GOT3 (cell line): ENCODE data around the gene NBPF20.
"Not testable (repeated sequence)": the region's sequence is repeated elsewhere in the genome, so short reads cannot be mapped to it uniquely, and the experiment has no call there.

Experiments
- DNase-seq: peaks from one replicate; lab custom pipeline; 2025; ENCODE audit warnings: mixed read lengths; lab: John Stamatoyannopoulos, UW

NBPF20 gene, protein sequence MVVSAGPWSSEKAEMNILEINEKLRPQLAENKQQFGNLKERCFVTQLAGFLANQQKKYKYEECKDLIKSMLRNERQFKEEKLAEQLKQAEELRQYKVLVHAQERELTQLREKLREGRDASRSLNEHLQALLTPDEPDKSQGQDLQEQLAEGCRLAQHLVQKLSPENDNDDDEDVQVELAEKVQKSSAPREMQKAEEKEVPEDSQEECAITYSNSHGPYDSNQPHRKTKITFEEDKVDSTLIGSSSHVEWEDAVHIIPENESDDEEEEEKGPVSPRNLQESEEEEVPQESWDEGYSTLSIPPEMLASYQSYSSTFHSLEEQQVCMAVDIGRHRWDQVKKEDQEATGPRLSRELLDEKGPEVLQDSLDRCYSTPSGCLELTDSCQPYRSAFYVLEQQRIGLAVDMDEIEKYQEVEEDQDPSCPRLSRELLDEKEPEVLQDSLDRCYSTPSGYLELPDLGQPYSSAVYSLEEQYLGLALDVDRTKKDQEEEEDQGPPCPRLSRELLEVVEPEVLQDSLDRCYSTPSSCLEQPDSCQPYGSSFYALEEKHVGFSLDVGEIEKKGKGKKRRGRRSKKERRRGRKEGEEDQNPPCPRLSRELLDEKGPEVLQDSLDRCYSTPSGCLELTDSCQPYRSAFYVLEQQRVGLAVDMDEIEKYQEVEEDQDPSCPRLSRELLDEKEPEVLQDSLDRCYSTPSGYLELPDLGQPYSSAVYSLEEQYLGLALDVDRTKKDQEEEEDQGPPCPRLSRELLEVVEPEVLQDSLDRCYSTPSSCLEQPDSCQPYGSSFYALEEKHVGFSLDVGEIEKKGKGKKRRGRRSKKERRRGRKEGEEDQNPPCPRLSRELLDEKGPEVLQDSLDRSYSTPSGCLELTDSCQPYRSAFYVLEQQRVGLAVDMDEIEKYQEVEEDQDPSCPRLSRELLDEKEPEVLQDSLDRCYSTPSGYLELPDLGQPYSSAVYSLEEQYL (N-terminal part only)

DNA sequence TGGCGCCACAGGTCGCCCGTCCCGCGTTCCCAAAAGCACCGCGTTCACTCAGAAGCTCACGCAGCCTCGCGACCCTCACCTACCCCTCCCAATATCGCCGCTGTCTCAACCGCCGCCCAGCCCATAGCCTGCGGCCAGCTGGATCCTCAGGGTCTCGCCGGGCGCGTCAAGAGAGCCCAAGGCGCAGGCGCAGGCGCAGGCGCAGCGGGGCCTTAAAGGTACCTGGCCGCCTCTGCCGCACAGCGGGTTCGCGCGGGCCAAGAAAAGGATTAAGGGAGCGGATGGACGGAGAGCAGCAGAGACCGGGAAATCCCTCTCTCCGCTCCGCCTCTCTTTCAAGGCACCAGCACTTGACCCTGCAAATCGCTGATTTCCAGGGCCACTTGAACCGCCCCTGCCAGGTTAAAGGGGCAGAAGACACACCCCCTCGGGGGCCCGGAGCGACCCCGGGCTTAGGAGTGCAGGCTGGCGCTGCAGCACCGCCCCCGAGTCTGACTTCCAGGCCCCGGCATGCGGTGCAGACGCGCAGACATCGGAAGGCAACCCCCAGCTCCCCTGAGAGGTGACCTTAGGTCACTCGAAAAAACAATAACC, at the start of gene NBPF20:
Gene NBPF20, minus strand, starts transcription at position 168 of the 594 bp plus-strand sequence. CDS start 20,331 bp downstream, outside the sequence.
- peak; percentile 36 for DNase-seq

DNA sequence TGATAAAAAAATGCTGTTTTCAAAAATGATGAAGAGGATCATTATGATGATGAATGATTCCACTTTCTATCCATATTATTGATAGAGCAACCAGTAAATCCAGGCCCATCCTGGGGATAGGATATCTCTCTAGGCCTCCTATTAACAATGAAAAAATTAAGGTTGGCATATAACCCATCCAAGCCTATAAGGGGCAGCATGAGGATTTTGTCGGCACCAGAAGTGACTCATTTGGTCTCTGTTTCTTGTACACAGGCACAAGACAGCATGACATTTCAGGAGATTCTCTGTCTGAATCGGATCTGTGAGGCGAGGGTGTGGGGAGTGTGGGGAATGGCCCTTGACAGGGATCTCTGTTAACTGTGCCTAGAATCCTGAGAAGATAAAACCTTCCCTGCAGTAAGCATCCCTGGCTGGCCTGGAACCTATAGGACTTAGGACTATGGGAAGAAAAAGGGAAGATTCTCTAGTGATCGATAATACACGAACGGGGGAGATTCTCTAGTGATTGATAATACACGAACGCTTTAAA, 49.5 kb upstream of the NBPF20 start:
- DNase-seq, result not testable (repeated sequence)

DNA sequence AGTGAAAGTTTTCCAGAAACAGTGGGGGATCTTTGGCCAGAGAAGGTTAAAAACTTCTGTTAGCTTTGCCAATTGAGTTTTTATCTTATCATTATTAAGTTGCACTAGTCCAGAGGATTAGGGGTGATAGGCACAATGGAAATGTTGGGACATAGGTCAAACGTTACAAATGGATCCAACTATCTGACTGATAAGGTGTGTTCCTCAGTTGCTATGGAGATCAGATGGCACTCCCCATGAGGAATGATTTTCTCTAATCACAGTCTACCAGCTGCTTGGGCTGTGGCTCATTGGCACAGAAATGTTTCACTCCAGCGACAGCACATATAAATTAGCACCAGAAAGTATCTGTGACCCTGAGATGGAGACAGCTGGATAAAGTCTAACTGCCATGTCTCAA, 47.3 kb upstream of the NBPF20 start:
- not testable (repeated sequence) for DNase-seq

DNA sequence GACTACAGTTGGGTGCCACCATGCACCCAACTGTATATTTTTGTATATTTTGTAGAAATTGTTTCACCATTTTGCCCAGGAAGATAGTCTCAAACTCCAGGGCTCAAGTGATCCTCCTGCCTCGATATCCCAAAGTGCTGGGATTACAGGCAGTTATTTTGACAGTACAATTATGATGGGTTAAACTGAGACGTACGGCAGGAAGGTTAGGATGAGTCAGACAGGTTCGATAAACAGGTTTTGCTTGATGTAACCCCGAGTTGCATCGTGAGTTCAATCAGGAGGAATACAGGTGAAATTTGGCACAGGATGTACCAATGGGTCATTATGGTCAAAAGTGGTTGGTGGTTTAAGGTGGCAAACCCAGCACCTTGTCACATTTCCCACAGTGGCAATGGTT, 46.0 kb upstream of the NBPF20 start:
- not testable (repeated sequence) for DNase-seq

DNA sequence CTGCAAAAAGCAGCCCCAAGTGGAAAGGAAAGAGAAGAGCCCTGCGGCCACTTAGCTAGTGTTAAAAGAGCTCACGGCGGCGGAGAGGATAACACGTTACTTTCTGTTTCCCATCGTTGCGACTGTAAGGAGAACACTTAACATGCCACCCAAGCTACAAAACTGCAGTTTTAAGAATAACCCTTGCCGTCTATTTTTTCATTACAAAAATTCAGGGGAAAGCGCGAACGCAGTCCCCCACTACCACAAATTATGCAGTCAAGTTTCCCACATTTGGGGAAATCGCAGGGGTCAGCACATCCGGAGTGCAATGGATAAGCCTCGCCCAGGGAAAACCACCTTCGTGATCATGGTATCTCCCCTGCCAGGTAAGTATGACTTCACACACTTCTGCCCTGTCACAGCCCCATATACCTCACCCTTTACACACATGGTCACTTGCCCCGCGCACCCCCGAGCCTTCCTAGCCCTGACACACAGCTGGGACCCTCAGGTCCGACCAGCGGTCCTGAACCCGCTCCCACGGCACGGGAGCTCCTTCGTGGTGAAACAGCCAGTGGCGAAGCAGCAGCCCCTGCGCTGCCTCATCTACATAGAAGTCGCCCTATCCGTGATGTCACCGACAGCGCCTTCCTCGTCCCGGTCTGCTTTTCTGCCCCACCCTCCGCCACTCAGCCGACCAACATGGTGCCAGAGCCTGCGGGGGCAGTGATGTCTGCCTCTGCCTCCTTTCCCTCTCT, 40.2 kb upstream of the NBPF20 start:
- not testable (repeated sequence) for DNase-seq

DNA sequence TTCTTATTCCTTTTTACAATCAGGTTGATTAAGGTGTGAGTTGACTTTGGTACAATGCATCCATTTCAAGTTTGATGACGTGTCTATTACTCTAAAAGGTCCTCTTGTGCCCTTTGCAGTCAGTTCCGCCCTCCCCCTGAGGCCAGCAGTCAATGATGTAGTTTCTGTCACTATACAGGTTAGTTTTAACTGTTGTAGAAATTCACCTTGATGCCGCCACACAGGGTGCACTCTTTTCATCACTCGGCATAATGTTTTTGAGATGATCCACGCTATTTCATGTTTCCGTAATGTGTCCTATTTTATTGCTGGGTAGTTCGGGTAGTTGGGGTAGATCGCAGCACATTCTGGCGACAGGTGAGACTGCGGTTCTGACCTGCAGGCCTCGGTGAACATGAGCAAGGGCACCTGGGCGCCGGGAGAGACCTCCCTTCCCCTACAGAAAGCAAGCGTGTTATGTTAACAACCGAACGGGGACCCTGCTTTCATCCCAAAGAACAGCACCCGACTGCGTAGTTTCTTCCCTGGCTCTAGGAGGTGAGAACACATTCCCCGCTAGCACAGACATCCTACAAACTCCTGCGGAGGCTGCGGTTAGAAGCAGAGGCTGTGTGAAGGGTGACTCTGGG, 39.4 kb upstream of the NBPF20 start:
- DNase-seq, result not testable (repeated sequence)

DNA sequence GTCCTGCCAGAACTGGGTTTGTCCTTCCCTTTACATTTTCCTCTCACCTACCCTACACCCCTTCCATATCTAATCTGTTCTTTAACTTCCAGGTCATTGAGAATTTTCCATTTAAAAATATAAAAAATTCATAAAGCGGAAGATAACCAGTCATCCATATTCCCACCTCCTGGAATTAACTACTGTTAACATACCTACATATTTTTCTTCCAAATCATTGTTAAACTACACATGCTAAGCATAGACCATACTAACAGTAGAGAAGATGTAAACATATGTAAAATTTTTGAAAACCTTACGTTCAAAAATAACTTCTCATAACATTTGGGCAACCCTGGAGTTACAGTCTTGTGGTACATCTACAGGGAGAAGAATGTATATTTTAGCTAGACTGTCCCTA, 38.6 kb upstream of the NBPF20 start:
- not testable (repeated sequence) for DNase-seq

DNA sequence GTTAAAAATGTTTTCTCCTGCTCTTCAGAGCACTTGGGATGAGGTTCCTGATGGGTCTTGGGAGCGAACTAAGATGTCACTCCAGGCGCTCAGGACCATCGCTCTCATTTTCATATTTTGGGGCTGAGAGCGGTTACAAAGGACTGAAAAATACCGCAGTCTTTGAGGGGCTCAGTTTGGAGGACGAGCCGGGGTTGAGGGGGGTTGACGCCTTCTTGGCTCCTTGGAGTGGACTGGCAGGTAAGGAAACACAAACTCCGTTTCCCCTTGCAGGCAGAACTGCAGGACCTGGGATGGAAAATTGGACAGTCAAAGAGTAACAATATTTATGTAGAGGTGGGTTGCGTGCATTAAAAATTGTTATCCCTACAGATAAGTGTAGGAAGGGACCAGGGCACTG, 35.3 kb upstream of the NBPF20 start:
- DNase-seq, result not testable (repeated sequence)

DNA sequence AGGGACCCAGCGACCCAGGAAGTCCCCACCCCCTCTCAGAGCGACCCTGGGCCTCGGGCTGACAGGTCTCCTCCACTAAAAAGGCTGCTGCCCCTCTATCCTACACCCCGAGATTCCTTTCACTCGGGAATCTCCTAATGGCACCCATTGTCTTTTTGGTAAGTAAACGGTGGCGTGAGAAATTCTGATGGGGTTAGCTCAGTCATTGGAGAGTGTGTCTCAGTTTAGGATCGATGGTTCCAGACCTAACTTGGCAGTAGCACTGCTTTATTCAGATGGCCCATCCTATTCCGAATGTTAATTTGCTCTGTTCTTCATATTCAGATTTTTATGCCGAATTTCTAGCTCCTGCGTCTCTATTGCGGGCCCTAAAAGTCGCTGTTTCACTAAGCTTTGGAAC, 34.6 kb upstream of the NBPF20 start:
- DNase-seq, result not testable (repeated sequence)

DNA sequence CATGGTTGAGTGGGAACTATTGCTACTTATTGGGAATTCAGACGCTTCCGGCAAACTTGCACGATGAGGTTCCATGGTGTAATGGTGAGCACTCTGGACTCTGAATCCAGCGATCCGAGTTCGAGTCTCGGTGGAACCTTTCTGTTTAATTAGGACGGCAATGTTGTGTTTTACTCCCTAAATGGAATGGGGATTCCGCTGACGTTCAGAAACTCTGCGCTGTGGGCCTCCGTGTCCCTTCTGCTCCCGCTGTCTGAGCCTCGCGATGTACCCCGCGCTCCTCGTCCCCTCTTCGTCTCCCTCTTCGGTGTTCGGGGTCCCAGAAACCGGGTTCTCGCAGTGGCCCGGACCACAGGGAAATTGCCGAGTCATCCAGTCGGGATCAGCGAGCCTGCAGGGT, 34.2 kb upstream of the NBPF20 start:
- DNase-seq, result not testable (repeated sequence)

DNA sequence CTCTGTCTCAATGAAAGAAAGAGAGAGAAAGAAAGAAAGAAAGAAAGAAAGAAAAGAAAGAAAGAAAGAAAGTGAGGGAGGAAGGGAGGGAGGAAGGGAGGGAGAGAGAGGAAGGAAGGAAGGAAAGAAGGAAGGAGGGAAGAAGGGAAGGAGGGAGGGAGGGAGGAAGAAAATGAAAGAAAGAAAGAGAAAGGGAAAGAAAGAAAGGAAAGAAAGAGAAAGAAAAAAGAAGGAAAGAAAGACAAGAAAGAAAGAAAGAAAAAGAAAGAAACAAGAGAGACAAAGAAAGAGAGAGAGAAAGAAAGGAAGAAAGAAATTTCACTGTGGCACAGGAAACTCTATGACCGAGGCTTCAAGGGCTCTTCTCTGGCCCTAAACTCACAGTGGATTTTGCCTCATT, 33.7 kb upstream of the NBPF20 start:
- not testable (repeated sequence) for DNase-seq

DNA sequence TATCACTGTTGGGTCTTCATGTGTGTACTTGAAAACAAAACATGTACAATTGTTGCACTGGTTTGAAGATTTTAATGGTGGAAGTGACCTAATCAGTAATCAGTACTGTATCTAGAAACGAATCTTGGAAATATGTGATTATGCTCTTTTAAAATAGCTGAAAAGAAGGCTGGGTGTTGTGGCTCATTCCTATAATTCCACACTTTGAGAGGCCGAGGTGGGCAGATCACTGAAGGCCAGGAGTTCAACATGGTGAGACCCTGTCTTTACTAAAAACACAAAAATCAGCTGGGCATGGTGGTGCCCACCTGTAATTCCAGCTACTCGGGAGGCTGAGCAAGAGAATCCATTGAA, 29.4 kb upstream of the NBPF20 start:
- not testable (repeated sequence) for DNase-seq

DNA sequence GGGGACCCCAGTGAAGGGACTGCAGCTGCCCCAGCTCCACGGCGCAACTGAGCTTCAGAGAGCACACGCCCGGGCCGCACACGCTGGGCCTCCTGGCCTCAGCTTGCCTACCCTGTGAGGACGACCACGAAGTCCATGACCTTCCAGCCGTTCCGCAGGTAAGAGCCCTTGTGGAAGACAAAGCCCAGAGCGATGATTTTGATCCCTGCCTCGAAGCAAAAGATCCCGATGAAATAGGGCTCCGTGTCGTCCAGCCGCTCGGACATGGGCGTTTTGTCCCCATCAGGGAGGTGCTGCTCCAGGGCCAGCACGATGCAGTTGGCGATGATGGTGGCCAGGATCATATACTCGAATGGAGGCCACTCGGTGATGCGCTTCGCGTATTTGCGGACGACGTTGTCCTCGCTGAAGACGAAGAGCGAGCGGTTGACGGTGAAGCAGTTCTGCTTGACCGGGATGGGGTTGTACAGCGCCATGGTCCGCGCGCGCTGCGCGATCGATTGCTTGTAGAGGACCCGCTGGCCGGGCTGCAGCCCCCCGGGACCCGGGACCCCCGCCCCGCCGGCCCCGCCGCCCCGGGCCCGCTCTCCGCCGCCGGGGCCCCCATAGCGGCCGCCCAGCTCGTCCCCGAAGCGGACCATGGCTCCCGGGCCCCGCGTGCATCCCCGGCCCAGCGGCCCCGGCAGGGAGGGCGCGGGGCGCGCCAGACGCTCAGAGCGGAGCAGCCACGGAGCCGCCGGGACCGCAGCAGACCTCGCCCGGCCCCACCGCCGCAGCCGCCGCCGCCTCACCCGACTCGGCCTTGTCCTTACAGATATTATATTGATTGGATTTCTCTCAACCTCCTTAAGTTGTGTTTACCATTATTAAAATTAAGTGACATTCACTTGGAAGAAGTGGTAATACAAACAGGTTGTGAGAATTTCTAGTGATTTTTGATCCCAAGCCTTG, 28.7 kb upstream of the NBPF20 start:
- DNase-seq, result not testable (repeated sequence)

DNA sequence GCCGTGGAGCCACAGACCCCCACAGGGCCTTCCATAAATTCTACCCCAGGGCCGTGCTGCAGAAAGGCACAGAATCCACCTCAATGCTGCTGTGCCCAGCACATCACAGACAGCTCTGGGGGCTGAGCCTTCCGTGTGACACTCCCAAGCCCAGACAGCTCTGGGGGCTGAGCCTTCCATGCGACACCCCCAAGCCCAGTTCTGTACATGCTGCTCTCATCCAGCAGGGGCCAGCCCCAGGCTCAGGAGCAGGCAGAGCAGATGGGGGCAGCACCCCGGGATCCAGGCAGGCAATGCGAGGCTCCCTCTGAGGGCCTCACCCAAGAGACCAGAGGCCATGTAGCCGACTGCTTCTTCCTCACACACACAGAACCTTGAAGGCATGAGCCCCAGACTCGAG, 27.1 kb upstream of the NBPF20 start:
- not testable (repeated sequence) for DNase-seq

DNA sequence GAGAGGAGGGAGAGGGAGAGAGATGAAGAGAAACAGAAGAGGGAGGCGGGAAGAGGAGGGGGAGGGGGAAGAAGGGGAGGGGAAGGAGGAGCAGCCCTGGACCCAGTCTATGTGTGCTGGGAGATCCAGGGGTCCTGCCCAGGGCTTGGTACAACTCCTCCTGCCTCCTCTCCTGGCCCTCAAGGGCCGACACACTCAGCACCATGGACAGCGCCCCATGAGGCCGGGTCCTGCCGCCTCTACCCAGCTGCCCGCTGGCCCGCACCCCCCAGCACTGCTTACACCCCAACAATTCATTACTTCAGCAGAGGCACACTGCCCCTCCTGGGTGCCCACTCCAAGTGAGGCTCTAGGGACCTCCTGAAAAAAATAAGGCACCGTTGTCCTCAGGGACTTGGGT, 26.5 kb upstream of the NBPF20 start:
- not testable (repeated sequence) for DNase-seq

DNA sequence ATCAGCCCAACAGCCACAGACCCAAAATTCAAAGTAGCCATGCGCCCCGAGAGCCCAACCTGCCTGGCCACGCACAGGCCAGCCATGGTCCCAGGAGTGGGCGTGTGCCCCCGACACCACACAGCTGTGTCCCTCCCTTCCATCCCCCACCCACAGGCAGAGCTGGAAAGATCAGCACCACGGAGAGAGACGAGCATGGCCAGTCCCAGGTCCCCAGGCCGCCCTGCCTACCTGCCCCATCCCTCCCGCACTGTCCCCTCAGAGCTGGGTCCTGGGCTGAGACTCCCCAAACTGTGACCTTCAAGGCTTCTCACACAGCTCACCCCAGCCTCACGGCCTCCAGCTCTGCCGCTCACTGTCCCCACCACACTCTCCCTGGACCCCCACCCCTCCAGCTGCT, 19.8 kb upstream of the NBPF20 start:
- not testable (repeated sequence) for DNase-seq

DNA sequence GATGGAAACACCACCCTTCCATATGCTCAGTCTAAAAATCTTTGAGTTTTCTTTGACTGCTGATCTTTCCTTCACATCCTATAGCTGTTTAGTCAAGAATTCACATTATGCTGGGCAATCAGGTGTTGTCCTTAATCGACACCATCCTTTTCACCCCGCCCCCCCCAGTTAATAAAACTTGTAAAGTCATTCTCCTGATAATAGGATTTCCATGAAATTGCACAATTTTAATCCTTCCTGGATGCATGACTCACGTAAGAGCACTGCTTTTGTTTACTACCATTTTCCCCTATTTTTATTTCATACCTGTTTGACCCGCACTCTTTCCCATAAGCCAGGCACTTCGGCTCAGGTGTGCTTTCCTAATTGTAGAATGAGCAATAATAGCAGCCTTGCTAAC, 16.9 kb upstream of the NBPF20 start:
- not testable (repeated sequence) for DNase-seq

DNA sequence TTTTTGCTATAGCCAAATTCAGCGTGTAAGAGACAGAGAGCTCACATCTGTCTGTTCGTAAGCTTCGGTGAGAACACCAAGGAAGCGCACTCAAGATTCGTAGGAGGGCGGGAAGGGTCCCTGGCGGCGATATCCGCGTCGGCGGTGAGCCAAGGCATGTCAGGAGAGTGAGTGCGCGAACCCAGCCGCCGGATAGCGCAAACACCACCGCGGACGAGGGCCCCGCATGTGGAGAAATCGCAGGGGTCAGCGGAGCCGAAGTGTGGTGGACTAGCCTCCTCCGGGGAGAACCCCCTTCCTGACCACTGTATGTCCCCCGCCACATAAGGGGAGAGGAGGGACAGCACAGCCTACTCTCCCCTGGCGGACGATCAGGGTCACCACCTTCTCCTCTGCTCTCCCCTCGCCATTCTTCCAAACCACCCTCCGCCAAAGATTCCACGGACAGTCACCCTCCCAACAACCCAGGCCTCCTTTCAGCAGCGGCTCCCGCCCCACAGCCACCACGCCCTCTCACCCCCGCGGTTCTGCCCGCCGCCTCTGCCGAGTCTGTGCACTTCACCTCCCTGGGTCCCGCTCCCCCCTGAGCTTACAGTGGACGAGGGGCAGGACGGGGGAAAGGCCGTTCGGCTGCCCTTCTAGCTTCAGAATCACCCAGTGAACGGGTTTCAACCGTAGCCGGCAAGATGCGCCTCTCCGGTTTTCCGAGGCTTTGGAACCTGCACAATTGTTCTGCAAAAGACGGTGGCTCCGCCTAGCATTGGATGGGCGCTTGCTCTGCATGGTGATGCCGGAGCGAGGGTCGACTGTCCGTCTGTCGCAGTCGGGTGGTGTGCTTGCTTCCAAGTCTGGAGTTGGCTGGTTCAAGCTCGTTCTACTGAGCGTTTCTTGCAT, 6.2 kb upstream of the NBPF20 start:
- DNase-seq, result not testable (repeated sequence)

DNA sequence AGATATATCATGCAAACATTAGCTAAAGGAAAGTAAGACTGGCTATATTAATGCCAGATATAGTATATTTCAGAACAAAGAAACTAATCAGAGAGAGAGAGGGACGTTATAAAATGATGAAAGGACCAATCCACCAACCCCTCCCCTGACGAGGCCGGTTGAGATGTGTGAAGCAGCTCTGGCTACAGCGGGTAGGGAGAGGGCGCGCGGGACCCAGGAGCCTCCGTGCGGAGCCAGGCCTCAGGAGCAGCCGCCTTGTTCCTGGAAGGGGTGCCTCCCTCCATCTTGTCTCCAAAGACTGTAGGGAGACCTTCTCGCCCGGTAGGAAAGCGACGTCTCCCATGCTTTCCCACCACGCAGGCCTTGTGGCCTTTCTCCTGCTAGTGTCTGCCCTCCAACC, 5.4 kb upstream of the NBPF20 start:
- not testable (repeated sequence) for DNase-seq
